ENCODE results near the gene ST7.
"Not testable (repeated sequence)": the region's sequence is repeated elsewhere in the genome, so short reads cannot be mapped to it uniquely, and the experiment has no call there.

Gene ST7

GRCh38 chr7:117010375-117011133 is 57.3 kb downstream of the ST7 start:
- DNase-seq, result no peak

- no peak for DNase-seq
Measured at GRCh38 chr7:117011419-117012260, 58.3 kb downstream of the ST7 start.

- no peak for DNase-seq
Measured at GRCh38 chr7:117012284-117012683, 59.0 kb downstream of the ST7 start.

GRCh38 chr7:117012696-117013095 is 59.4 kb downstream of the ST7 start:
- no peak for DNase-seq

GRCh38 chr7:117014099-117014656 is 60.9 kb downstream of the ST7 start:
- no peak for DNase-seq

- peak; percentile 57 for DNase-seq
Measured at GRCh38 chr7:117014673-117015133, 61.4 kb downstream of the ST7 start.

- no peak for DNase-seq
Measured at GRCh38 chr7:117015258-117016184, 62.2 kb downstream of the ST7 start.

GRCh38 chr7:117017017-117017451 is 63.7 kb downstream of the ST7 start:
- DNase-seq, result no peak

- DNase-seq, result no peak
Measured at GRCh38 chr7:117017702-117018266, 64.5 kb downstream of the ST7 start.

GRCh38 chr7:117018713-117019112 is 65.4 kb downstream of the ST7 start:
- DNase-seq, result no peak

- DNase-seq, result no peak
Measured at GRCh38 chr7:117019287-117019686, 66.0 kb downstream of the ST7 start.

- DNase-seq, result no peak
Measured at GRCh38 chr7:117019786-117020590, 66.7 kb downstream of the ST7 start.

- no peak for DNase-seq
Measured at GRCh38 chr7:117020591-117020973, 67.3 kb downstream of the ST7 start.

- no peak for DNase-seq
Measured at GRCh38 chr7:117021366-117021765, 68.1 kb downstream of the ST7 start.

GRCh38 chr7:117021986-117022385 is 68.7 kb downstream of the ST7 start:
- no peak for DNase-seq

- DNase-seq, result no peak
Measured at GRCh38 chr7:117023325-117023854, 70.1 kb downstream of the ST7 start.

GRCh38 chr7:117024811-117025210 is 71.5 kb downstream of the ST7 start:
- DNase-seq, result no peak

GRCh38 chr7:117025891-117026290 is 72.6 kb downstream of the ST7 start:
- DNase-seq, result no peak

- DNase-seq, result not testable (repeated sequence)
Measured at GRCh38 chr7:117030346-117030745, 77.0 kb downstream of the ST7 start.

GRCh38 chr7:117030793-117031192 is 77.5 kb downstream of the ST7 start:
- not testable (repeated sequence) for DNase-seq

GRCh38 chr7:117032810-117033209 is 79.5 kb downstream of the ST7 start:
- DNase-seq, result no peak
